ENCODE data around the gene PIP4K2A. TPM values are rescaled to one million over a fixed set of nuclear protein-coding genes. Genes with fewer than 3 reads are reported as not detected.

The PIP4K2A gene
- total and polyA plus RNA-seq, 2 of the 8 experiments (the other 6 are each of a cell fraction or from before 2014, with no cell fraction given) = 19.0 to 60.9 TPM

GRCh38 chr10:22593026-22593425, 121.4 kb downstream of the PIP4K2A start (continued):
- no peak for TF ChIP-seq POLR2AphosphoS5 (IDR thresholded peaks at IDR 0.05; ENCODE audit: low read depth, low read length)

All from H1 (cell line).